Measurements from ENCODE around the gene PLAC9.
"Not testable (repeated sequence)": the region's sequence is repeated elsewhere in the genome, so short reads cannot be mapped to it uniquely, and the experiment has no call there.

The PLAC9 gene, protein sequence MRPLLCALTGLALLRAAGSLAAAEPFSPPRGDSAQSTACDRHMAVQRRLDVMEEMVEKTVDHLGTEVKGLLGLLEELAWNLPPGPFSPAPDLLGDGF

DNA sequence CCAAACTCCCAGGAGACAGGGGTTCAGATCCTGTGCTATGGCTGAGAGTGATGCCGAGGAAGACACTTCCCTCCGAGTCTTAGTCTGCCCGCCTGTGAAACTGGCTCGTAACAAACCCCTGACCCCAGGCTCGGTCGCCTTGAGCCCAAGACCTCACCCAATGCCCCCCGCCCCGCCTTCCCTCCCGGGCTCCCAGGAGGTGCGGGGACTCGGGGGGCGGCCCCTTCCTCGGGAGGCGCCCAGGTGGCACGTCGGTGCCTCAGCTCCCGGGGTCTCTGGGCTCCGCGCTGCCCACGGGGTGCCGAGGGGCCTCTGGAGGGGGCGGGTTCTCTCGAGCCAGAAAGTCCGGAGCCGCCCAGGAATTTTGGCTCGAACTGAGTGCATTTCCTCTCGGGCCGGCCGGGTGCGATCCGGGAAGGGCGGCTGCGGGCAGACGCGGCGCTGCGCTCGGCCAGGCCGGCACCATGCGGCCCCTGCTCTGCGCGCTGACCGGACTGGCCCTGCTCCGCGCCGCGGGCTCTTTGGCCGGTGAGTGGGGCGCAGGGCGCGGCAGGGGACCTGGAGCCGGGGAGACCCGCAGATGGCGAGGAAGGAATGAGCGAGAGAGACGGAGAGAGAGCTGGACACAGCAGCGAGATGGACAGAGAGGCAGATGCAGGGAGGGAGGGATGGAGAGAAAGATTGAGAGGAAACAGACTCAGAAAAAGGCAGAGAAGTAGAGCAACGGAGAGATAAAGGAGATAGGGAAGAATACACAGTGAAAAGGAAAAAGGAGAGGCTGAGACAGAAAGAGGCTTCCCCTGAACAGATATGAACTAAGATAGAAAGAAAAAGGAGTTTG is at the start of gene PLAC9:
Gene PLAC9, plus strand, starts transcription at position 432 of the 841 bp plus-strand sequence. Its CDS starts 33 bp downstream, at position 465.
- DNase-seq: no peak

GRCh38 chr10:80090121-80090520 is 42.4 kb upstream of the PLAC9 start:
- no peak for DNase-seq

DNA sequence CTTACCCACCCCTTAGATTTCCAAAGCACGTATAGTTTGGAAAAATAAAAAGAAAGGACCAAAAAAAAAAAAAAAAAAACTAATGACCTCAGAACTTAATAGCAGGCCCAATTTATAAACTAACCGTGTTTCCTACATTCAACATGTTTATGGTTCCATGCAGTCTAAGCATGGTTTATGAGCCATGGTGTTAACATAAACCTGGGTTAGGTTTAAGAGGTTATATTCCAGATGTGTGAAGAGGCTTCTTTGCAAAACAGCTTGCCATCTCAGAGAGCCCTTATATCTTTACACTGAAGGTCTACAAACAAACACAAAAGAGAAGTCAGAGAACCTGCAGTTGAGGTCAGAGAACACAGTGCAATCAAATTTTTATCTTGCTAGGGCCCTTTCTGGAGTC is 38.3 kb upstream of the PLAC9 start:
- DNase-seq: no peak

DNA sequence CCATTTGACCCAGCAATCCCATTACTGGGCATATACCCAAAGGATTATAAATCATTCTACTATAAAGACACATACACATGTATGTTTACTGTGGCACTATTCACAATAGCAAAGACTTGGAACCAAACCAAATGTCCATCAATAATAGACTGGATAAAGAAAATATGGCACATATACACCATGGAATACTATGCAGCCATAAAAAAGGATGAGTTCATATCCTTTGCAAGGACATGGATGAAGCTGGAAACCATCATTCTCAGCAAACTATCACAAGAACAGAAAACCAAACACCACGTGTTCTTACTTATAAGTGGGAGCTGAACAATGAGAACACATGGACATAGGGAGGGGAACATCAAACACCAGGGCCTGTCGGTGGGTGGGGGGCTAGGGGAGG is 34.3 kb upstream of the PLAC9 start:
- DNase-seq: not testable (repeated sequence)

DNA sequence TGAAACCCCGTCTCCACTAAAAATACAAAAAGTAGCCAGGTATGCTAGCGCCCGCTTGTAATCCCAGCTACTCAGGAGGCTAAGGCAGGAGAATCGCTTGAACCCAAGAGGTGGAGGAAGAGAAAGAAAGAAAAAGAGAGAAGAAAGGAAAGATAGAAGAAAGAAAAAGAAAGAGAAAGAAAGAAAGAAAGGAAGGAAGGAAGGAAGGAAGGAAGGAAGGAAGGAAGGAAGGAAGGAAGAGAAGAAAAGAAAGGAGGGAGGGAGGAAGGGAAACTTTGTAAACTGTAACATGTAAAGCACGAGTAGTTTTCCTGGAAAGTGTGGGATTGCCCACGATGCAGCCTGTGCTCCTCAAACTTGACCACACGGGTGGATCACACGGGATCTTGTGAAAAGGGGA is 33.2 kb upstream of the PLAC9 start:
- DNase-seq: not testable (repeated sequence)

GRCh38 chr10:80100116-80100515 is 32.4 kb upstream of the PLAC9 start:
- DNase-seq: no peak

DNA sequence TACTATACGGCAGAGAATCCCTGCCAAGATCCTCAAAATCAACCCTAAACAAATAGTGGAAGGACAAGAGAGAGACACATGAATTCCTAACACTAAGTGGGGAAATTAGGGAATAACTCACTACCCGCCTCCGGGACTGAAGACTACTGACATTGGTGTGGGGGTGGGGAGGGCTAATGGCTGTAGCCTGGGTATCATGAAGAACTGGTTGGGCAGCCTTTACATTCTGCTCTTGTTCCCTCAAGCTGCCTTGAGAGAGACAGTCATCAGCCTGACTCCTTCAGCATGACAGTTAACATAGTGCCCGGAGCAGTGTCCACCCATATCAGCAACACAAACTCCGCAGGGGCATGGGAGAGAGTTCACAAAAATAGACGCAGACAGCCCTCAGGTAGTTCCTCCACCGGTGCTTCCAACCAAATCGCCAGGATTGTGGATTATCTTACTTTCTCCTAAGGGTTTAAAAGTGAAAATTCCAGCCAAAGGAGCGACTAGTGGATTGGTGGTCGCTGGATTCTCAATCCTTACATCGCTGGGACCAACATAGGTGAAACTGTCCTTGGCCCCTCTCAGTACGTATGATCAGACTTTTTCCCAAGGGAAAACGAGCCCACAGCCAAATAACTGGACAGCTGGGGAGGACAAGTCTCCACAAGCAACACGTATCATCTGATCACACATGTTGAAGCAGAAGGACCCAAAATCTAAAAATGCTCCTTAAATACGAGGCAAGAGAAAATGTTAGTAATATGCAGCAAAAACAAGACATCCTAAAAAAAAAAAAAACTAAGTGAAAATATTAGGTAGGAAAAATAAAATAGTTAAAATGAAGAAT is 31.5 kb upstream of the PLAC9 start:
- no peak for DNase-seq

DNA sequence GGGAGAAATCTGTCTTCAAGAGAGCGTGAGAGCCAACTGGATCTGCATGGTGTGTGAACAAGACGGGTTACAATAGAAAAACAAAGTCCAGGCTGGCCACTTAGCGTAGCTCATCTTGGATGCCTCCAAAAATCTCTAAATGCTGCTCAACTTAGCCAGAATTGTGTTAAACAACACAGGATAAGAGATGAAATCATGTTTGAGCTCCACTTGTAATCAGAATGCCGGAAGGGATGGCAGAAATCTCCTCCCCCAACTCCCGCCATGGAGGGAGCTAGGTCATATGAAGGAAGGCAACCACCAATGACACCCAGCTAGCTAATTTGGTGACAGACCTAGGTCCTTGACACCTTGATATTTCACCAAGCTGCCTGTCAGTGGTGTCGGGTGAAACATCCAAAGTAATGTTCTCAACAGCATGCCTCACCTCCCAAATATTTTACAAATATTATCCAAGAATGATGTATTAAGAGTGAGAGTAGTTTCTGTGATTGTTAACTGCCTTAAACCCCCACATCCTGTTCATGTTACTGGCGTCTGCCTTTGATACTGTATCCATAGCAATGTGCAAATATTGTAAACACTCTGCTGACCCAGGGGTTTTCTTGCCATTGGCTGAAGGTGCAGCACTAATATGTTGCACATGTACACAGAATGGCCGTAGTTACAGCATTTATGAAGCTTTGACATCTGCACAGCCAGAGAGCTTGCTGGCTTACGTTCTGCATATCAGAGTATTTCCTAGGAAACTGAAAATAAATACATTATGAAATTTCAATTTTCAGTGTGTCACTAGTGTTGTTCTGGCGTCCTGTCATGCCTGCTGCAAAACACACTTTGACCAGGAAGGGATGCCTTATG is 28.2 kb upstream of the PLAC9 start:
- no peak for DNase-seq

DNA sequence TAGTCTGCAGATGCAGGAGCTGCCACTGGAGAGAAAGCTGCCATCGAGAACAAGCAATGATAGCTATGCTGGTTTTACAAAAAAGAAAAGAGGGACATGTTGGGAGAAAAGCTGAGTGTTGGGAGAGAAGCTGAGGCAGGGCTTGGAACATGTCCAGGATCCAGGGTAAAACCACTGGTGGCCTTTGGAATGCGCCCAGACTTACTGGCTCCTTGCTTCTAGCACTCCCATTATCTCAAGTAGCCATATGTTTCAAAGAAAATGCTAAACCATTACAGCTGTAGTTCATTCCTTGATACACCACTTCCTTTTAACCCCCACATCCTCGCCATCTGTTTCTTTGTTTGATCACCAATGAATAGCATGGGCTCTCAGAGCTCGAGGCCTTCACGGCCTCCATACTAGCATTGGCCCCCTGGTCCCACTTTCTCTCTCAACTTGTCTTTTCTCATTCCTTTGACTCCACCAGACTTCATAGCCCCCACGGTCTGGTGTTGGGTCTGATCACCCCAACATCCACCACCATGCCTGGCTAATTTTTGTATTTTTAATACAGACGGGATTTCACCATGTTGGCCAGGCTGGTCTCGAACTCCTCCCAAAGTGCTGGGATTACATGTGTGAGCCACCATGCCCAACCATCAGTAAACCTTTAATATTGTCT is 23.8 kb upstream of the PLAC9 start:
- no peak for DNase-seq

- no peak for DNase-seq
Observed at GRCh38 chr10:80110986-80111385, 21.5 kb upstream of the PLAC9 start.

- DNase-seq: no peak
Observed at GRCh38 chr10:80118669-80119068, 13.9 kb upstream of the PLAC9 start.

DNA sequence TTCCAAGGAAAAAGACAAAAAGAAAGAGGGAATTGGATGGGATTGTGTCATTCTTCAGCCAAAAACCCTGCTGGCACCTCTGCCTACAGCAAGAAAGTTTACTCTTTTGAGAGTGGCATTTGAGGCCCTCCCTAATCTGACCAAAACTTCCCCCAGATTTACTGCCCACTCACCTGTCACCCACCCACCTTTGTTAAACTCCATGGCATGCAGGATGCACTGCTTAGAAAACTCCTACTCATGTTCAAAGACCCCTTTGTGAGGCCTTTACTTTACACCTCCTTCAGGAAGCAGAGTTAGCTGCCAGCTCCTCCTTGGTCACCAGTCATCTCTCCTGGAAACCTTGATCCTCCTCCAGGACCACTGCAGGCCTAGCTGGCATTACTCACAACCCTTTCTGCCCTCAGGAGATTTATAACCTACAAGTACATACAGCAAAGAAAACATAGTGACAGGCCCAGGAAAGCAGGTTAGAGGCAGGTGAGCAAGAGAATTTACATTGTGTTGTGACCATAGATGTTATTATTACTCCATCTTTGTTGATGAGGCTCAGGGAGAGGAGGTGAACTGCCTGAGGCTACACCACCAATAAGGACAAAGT is 10.3 kb upstream of the PLAC9 start:
- DNase-seq: no peak

DNA sequence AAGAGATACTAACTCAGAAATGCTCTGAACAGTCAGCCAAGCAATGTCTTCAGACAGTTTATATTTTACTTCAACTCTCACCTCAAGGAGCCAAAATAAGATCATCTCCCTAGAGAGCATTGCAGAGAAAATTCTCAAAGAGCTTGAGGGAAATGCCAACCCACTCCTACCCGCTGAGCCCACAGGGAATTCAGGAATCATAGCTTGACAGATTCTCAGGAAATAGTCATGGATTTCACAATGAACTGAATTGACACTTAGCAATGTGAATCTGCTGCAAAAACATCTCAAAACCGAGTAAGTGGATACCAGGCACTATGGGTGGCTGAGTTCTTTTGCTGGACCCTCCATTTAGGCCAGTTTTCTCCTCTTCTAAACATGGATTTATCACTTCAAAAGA is 9.8 kb upstream of the PLAC9 start:
- no peak for DNase-seq

DNA sequence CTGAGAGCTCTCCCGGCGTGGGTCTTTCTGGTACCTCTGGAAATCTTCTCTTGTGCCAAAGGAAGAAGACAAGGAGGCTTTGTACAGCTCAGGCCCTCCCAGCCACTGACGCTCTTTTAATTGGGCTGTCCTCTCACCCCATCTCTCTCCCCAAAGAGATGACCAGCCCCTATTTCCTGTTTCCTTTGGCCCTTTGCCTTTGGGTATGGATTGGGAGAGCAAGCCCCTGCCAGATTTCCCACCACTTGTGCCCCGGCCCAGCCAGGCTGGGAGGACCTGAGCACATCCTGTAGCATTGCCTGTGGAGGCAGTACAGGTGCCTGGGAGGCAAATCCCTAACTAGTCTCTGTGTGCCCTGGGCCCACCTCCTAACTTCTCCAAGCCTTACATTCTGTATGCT is 5.7 kb upstream of the PLAC9 start:
- DNase-seq: no peak

- DNase-seq: no peak
Observed at GRCh38 chr10:80131499-80131901, 1.0 kb upstream of the PLAC9 start.

DNA sequence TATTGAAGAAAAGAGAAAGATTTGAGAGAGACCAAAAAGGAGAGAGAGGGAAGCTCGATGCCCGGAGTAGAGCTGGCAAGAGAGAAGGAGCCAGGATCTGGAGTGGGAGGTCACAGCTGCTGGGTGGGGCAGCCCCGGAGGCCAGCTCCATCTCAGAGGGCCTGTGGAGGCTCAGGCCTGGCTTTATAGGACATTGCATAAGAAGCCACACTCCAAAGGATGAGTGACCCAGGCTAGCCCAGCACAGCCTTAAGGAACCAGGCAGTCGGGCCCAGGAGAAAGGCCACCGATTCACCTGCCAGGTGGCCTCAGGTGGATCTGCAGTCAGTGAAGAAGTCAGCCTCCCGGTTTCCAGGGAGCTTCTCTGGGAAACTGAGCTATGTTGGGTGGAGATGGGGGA is 676 bp downstream of the PLAC9 start:
- no peak for DNase-seq

- DNase-seq: not testable (repeated sequence)
Observed at GRCh38 chr10:80133687-80134086, 1.2 kb downstream of the PLAC9 start.

DNA sequence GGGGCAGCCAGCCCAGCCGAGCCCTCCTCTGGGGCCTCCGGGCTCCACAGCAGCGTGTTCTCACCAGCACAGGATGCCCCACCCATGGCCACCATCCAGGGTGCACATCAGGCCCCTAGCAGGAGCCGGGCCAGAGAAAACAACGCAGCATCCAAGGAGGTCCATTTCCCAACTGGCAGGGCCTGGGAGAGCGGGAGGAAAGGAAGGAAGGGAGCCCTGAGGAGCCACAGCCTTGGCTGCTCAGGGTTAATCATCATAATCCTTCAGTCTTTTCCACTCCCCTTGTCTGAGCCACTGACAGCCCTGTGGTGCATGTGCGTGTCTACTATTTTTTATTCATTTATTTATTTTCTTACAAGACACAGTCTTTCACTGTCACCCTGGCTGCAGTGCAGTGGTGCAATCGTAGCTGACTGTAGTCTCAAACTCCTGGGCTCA is 3.6 kb downstream of the PLAC9 start:
- no peak for DNase-seq

GRCh38 chr10:80137031-80137862 is 4.7 kb downstream of the PLAC9 start:
- DNase-seq: no peak

- no peak for DNase-seq
Observed at GRCh38 chr10:80137920-80138319, 5.4 kb downstream of the PLAC9 start.

DNA sequence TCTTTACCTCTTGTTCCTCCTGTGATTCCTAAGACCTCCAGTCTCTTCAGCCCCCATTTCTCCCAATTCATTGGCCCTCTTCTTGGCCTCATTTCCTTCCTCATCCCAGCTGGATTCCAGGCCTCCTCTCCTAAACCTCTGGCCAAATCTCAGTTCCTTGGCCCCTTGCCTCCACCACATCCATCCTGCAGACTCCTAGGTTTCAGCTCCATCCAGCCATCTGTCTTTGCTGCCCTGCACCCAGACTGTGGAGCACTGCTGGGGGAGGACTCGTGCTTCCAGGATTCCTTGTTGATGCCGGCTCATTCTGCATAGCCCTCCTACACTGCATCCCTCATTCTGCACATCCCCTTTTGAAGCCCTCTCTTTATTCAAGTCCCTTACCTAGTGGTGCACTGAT is 6.7 kb downstream of the PLAC9 start:
- DNase-seq: no peak
